KBM-7 (cell line): ENCODE measurements around the gene FDX1.
"Not testable (repeated sequence)": the region's sequence is repeated elsewhere in the genome, so short reads cannot be mapped to it uniquely, and the experiment has no call there.

Experiments
- DNase-seq: peaks from one replicate; pipeline ENCODE4 v3.0.0-alpha.2; 2015
- in situ Hi-C: fragments of 300-500 bp; cut with MboI; formaldehyde crosslinking; loops from 2 replicates; pipeline ENCODE4 v1.14.3; 2020; ENCODE audit warnings: low sequenced_read_pairs, low pct_unique_long_range_greater_than_20kb, mixed read lengths

The FDX1 gene

GRCh38 chr11:110429731-110430266, at the start of gene FDX1:
FDX1 (plus strand) TSS chr11:110429948; CDS start chr11:110430121, 173 bp downstream.
- in situ Hi-C loops, result no loop called here
- DNase-seq, result peak; percentile 94

GRCh38 chr11:110380836-110381622, 48.7 kb upstream of the FDX1 start:
- in situ Hi-C loops, result no loop called here
- no peak for DNase-seq

DNA sequence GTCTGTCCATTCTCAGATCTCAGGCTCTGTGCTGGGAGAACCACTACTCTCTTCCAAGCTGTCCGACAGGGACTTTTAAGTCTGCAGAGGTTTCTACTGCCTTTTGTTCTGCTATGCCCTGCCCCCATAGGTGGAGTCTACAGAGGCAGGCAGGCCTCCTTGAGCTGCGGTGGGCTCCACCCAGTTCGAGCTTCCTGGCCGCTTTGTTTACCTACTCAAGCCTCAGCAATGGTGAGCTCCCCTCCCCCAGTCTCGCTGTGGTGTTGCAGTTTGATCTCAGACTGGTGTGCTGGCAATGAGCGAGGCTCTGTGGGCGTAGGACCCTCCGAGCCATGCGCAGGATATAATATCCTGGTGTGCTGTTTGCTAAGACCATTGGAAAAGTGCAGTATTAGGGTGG, 41.5 kb upstream of the FDX1 start:
- in situ Hi-C loops, DNase-seq: not testable (repeated sequence)

DNA sequence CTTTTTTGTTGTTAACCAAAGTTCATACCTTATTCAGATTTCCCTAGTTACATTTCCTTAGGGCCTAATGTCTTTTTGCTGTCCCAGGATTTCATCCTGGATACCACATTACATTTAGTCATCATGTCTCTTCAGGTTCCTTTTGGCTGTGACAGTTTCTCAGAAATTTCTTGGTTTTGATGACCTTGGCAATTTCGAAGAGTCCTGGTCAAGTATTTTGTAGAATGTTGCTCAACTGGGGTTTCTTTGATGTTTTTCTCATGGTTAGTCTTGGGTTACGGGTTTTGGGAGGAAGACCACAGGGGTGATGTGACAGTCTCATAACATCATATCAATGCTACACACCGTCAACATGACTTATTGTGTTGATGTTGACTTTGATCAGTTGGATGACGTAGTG, 39.8 kb upstream of the FDX1 start:
- in situ Hi-C loops, result no loop called here
- DNase-seq, result no peak

GRCh38 chr11:110392056-110392455, 37.7 kb upstream of the FDX1 start:
- no peak for DNase-seq
- in situ Hi-C loops, result no loop called here

DNA sequence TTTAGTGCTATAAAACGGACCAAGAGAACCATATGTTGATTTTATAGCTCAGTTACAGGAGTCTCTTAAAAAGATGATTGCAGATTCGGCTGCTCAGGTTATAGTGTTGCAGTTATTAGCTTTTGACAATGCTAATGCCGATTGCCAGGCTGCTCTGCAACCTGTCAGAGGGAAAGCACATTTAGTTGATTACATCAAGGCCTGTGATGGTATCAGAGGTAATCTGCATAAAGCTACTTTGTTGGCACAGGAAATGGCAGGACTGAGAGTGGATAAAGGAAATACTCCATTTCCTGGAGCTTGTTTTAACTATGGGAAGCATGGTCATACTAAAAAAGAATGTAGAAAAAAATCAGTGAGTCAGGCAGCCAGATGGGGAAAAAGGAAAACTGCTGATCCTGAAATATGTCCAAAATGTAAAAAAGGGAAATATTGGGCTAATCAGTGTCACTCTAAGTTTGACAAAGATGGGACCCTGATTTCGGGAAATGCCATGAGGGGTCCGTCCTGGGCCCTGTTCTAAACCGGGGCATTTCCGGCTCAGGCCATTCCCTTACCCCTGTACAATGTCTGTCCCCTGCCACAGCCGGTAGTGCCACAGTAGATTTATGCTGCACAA, 32.0 kb upstream of the FDX1 start:
- DNase-seq, in situ Hi-C loops: not testable (repeated sequence)

DNA sequence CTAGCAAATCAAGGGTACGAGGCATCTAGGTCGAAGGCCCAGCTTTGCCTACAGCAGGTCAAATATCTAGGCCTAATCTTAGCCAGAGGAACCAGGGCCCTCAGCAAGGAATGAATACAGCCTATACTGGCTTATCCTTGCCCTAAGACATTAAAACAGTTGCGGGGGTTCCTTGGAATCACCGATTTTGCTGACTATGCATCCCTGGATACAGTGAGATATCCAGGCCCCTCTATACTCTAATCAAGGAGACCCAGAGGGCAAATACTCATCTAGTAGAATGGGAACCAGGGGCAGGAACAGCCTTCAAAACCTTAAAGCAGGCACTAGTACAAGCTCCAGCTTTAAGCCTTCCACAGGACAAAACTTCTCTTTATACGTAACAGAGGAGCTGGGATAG, 26.2 kb upstream of the FDX1 start:
- in situ Hi-C loops, DNase-seq: not testable (repeated sequence)

- in situ Hi-C loops, result not testable (repeated sequence)
Observed at GRCh38 chr11:110405636-110406035, 24.1 kb upstream of the FDX1 start.

GRCh38 chr11:110407315-110407714, 22.4 kb upstream of the FDX1 start:
- no peak for DNase-seq
- in situ Hi-C loops, result no loop called here

More at GRCh38 chr11:110405636-110406035, 24.1 kb upstream of the FDX1 start:
- not testable (repeated sequence) for DNase-seq

DNA sequence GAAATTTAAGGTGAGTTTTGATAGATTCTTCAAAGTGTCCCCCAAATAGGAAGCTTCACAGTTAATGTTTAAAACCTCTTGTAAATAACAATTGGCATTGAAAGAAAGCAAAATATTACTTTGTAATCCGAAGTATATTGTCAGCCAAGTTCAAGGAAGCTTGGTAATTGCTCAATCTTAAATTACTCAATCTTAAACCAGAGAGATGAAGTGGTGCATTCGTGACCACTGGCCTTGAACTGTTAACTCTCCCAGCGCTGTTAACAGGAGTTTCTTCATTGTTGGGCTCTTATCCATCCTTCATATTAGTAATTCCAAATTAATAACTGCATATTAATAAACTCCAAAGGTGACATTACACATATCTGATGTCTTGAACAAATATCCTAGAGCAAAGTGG, 20.6 kb upstream of the FDX1 start:
- DNase-seq, result no peak
- in situ Hi-C loops, result no loop called here

DNA sequence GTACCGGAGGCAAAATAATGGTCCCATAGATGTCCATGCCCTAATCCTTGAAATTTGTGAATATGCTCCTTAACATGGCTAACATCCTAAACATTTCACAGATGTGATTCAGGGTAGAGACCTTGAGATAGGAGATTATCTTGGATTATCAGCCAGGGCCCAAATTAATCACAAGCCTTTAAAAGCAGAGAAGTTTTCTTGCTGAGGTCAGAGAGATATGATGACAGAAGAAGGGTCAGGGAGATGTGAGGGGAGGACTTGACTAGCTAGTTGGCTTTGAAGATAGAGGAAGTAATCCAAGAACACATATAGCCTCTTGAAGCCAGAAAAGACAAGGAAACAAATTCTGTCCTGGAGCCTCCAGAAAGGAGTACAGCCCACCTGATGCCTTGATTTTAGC, 19.1 kb upstream of the FDX1 start:
- no peak for DNase-seq
- in situ Hi-C loops, result no loop called here

GRCh38 chr11:110415081-110415480, 14.7 kb upstream of the FDX1 start:
- in situ Hi-C loops, result no loop called here
- no peak for DNase-seq

- DNase-seq, in situ Hi-C loops: not testable (repeated sequence)
Observed at GRCh38 chr11:110421658-110422057, 8.1 kb upstream of the FDX1 start.

DNA sequence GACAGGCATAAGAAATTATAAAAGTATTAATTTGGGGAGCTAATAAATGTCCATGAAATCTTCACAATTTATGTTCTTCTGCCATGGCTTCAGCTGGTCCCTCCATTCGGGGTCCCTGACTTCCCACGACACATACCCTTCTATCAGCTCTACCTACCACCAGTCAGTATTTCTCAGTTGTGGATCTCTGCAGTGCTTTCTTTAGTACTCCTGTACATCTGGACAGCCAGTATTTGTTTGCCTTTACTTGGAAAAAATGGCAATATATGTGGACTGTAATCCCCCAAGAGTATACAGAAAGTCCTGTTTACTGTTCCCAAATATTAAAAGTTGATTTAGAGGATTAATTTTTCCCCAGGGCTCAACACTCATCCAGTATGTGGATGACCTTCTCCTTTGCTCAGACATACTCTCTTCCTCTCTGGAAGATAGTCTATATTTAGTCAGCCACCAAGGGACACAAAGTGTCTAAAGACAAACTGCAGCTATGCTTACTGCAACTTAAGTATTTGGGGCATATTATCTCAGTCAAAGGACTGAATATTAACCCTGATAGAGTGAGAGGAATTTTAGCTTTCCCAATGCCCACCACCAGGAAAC, 7.3 kb upstream of the FDX1 start:
- DNase-seq, result no peak
- in situ Hi-C loops, result no loop called here

DNA sequence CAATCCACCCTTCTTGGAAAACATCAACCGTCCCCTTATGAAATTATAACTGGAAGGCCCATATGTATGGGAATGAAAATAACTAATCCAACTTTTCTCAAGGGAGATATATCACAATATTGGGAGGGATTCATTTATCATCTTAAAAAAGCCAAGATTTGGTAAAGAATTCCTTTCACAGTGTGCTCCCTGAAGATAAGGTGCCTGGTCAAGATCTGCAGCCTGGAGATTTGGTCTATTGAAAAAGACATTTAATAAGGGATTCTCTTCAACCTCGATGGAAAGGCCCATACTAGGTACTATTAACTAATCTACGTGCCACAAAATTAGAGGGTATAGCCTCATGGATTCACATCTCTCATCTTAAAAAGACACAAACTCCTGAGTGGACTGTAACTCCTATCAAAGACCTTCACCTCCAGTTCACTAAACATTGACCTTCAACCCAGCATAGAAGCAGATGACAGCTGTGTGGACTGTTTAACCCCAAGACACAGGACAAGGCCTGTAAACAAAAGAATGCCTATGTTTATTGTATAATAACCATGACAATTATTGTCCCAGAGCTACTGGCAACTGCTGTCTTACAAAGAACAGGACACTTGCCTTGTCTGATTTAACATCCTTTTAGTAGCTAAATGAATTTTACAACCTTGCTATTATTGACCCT, 4.8 kb upstream of the FDX1 start:
- in situ Hi-C loops, result no loop called here
- DNase-seq, result no peak

- in situ Hi-C loops, result no loop called here
- no peak for DNase-seq
Observed at GRCh38 chr11:110425751-110426545, 3.8 kb upstream of the FDX1 start.

- in situ Hi-C loops, result no loop called here
- no peak for DNase-seq
Observed at GRCh38 chr11:110428040-110428439, 1.7 kb upstream of the FDX1 start.

DNA sequence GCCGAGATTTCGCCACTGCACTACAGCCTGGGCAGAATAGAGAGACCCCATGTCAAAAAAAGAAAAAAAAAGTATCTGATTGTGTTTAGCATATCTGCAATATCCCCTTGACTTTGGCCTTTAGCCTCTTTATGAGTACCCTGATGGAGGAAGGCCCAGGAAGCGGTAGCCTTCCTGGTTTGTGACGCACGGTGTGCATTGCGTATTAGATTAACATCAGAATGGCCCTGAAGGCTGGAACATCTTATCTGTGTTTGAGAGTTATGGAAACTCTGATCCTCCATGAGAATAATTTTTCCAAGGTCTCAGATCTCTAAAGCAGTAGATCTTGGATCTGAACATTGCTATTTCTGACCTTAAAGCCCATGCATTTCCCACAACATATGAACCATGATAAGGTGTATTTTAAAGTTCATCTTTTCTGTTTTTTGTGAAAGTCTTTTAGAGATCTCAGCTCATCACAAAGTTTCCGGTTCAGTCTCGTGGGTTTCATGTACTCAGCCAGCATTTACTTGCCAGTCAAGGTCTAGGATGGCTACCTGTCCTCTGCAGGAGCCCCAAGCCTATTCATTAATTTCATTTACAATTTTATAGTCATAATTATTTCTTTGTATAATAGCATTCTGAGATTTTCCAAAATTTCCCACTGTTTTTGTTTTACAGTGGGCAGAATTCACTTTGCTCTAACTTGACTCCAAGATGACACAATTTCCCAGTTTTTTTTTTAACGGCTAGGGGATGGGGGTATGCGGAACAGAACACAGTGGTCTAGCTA, 605 bp upstream of the FDX1 start:
- no peak for DNase-seq
- in situ Hi-C loops, result no loop called here
